WERI-Rb-1 (cell line): ENCODE measurements around the gene C19orf38.

Source experiments
- DNase-seq: peaks from one replicate; pipeline ENCODE4 v3.0.0-alpha.2; 2020
- H3K27ac ChIP-seq: fragments of 250-450 bp; sonication (Bioruptor Pico); 2 replicates; pipeline ENCODE4 v1.5.1; 2020; ENCODE audit warnings: mild to moderate bottlenecking, moderate library complexity
- H3K27me3 ChIP-seq: fragments of 250-450 bp; sonication (Bioruptor Pico); 2 replicates; pipeline ENCODE4 v1.5.1; 2021; ENCODE audit warnings: mild to moderate bottlenecking, low read depth, moderate library complexity; ENCODE audit not compliant: insufficient read depth, severe bottlenecking
- H3K36me3 ChIP-seq: fragments of 250-450 bp; sonication (Bioruptor Pico); 2 replicates; pipeline ENCODE4 v1.5.1; 2020; ENCODE audit warnings: mild to moderate bottlenecking, moderate library complexity
- H3K4me3 ChIP-seq: 2 replicates; pipeline ENCODE4 v1.5.1; 2011; ENCODE audit warnings: low read depth, mild to moderate bottlenecking, control low read depth, low read length
- H3K9me3 ChIP-seq: fragments of 250-450 bp; sonication (Bioruptor Pico); 2 replicates; pipeline ENCODE4 v1.5.1; 2021; ENCODE audit warnings: mild to moderate bottlenecking, moderate library complexity; ENCODE audit not compliant: severe bottlenecking
- CTCF ChIP-seq: IDR thresholded peaks from 2 replicates; pipeline ENCODE4 v1.5.1; 2011; ENCODE audit warnings: low read depth, mild to moderate bottlenecking, control low read depth, inconsistent platforms, low read length

C19orf38 gene

GRCh38 chr19:10861103-10861651 lies 13.0 kb downstream of the C19orf38 start:
- TF ChIP-seq CTCF: peak; percentile 60
- Histone ChIP-seq H3K27me3 (no peaks in the 10 kb centered on the region), H3K4me3 (no peak overlapping the region), H3K9me3 (no peaks in the 10 kb centered on the region), H3K36me3 (no peaks in the 10 kb centered on the region), H3K27ac (no peak overlapping the region)
- peak; percentile 61 for DNase-seq

DNA sequence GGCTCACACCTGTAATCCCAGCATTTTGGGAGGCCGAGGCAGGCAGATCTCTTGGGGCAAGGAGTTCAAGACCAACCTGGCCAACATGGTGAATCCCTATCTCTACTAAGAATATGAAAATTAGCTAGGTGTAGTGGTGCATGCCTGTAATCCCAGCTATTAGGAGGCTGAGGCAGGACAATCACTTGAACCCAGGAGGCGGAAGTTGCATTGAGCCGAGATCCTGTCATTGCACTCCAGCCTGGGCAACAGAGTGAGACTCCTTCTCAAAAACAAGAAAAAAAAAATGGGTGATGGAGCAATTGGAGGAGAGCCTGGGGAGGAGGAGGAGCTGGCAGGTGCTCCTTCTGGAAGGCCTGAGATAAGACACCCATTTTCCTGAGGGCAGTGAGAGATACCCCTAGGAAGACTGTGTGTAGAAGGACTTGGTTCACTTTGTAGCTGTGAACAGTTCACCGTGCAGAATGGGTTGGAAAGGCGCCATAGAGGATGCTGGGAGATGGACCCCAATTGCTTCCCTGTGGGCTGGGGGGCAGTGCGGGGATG lies 14.4 kb downstream of the C19orf38 start:
- TF ChIP-seq CTCF: no peak
- DNase-seq: no peak

DNA sequence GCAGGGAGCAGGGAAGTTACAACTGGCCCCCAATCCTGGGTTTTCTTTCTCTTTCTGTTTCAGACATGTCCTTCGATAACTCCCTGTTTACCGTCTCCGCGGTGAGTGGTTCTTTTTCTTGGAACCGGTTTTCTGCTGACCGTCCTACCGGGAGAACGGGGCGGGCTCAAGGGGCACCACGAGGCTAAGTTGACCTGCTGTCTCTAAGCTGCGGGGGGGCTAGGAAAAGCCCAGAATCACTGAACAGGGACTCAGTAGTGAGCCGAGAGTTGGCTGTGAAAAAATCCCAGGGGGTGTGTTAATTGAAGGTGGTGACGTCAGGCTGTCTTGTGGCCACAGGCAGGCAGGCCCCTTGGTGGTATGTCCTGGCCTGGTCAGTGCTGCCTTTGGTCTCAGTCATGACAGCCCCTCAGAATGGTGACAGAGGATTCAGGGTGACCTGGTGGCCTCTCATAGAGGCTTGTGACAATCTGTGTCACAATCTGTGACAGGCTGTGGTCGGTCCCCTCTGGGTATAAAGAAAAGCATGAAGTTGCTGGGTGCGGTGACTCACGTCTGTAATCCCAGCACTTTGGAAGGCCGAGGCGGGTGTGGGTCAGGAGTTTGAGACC lies 15.0 kb downstream of the C19orf38 start:
- H3K27me3 ChIP-seq: no peaks in the 10 kb centered on the region
- DNase-seq: no peak
- no peak overlapping the region for H3K4me3 ChIP-seq
- no peak overlapping the region for H3K27ac ChIP-seq
- no peak for TF ChIP-seq CTCF
- no peaks in the 10 kb centered on the region for H3K36me3 ChIP-seq
- no peaks in the 10 kb centered on the region for H3K9me3 ChIP-seq

More for the DNA sequence above, 14.4 kb downstream of the C19orf38 start:
- H3K36me3 ChIP-seq: no peaks in the 10 kb centered on the region
- H3K27me3 ChIP-seq: no peaks in the 10 kb centered on the region
- no peak overlapping the region for H3K27ac ChIP-seq
- H3K9me3 ChIP-seq: no peaks in the 10 kb centered on the region
- no peak overlapping the region for H3K4me3 ChIP-seq

DNA sequence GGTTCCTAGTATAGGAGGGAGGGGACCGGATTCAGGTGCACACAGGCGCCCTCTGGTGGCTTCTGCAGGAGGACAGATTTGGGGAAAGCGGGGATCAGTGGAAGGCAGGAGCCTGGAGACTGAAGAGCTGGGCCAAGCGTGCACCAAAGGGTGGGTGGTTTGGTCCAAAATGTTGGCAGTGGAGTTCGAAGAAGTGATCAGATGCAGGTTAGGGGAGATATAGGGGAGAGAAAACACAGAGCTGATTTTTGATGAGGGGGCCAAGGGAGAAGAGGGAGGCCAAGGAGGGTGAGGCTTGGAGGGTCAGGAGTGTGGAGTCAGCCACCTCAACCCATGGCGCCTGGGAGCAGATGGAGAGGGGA lies 16.3 kb downstream of the C19orf38 start:
- Histone ChIP-seq H3K4me3 (peak overlapping the region; percentile 12), H3K27me3 (no peaks in the 10 kb centered on the region), H3K36me3 (no peaks in the 10 kb centered on the region), H3K27ac (peak overlapping the region; percentile 60), H3K9me3 (no peaks in the 10 kb centered on the region)
- peak; percentile 87 for TF ChIP-seq CTCF
- peak; percentile 87 for DNase-seq

DNA sequence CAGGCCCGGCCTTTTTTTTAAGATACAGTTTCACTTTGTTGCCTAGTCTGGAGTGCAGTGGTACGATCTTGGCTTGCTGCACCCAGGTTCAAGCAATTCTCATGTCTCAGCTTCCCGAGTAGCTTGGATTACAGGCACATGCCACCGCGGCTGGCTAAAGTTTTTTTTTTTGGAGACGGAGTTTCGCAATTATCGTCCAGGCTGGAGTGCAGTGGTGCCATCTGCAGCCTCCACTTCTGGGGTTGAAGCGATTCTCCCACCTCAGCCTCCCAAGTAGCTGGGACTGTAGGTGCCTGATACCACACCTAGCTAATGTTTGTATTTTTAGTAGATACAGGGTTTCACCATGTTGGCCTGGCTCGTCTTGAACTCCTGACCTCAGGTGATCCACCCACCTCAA lies 18.3 kb downstream of the C19orf38 start:
- H3K27me3 ChIP-seq: no peaks in the 10 kb centered on the region
- no peak for TF ChIP-seq CTCF
- H3K27ac ChIP-seq: no peak overlapping the region
- no peaks in the 10 kb centered on the region for H3K9me3 ChIP-seq
- no peak for DNase-seq
- no peaks in the 10 kb centered on the region for H3K36me3 ChIP-seq
- no peak overlapping the region for H3K4me3 ChIP-seq
